Heart left ventricle (tissue), 16 donors: Measurements from ENCODE around the gene KLRG1. TPM values are rescaled to one million over a fixed set of nuclear protein-coding genes. Genes with fewer than 3 reads are reported as not detected.

ENCODE experiments used
- ATAC-seq, 4 donors: fragments of 200-7000 bp; cut with Tn5 transposase; one replicate each; pipeline ENCODE4 v1.9.1; 2020 to 2022; ENCODE audit warnings: moderate library complexity in 4 of 4, mild to moderate bottlenecking in 3 of 4, moderate number of reproducible peaks in 1 of 4
- DNase-seq, 5 donors: peaks; one replicate each; pipeline ENCODE4 v3.0.0-alpha.2; 2020
- H3K27ac ChIP-seq, 12 donors: fragments of 200-600 bp; sonication (generic) in 4 of 12; one replicate each; pipeline versions ENCODE4 v1.5.0 to v1.8.0; 2016 to 2022; ENCODE audit warnings: mild to moderate bottlenecking in 2 of 12
- H3K27me3 ChIP-seq, 9 donors: fragments of 200-600 bp; sonication (generic) in 2 of 9; one replicate each; pipeline versions ENCODE4 v1.5.1 to v1.8.0; 2016 to 2022; ENCODE audit warnings: mild to moderate bottlenecking in 3 of 9
- H3K36me3 ChIP-seq, 9 donors: fragments of 200-600 bp; sonication (generic) in 2 of 9; one replicate each; pipeline versions ENCODE4 v1.5.0 to v1.8.0; 2018 to 2022; ENCODE audit warnings: mild to moderate bottlenecking in 2 of 9
- H3K4me1 ChIP-seq, 12 donors: fragments of 200-600 bp; sonication (generic) in 4 of 12; one replicate each; pipeline versions ENCODE4 v1.5.0 to v1.8.0; 2016 to 2022; ENCODE audit warnings: mild to moderate bottlenecking in 3 of 12
- H3K4me3 ChIP-seq, 12 donors: fragments of 200-600 bp; sonication (generic) in 4 of 12; one replicate each; pipeline versions ENCODE4 v1.5.0 to v1.8.0; 2017 to 2022; ENCODE audit warnings: mild to moderate bottlenecking in 9 of 12, moderate library complexity in 4 of 12
- H3K9me3 ChIP-seq, 12 donors: fragments of 200-600 bp; sonication (generic) in 4 of 12; one replicate each; pipeline versions ENCODE4 v1.5.0 to v1.8.0; 2016 to 2022; ENCODE audit warnings: mild to moderate bottlenecking in 1 of 12
- POLR2A ChIP-seq, 2 donors: fragments of 450-650 bp; IDR thresholded peaks; one replicate each; pipeline ENCODE4 v1.6.1; 2017; ENCODE audit warnings: antibody characterized with exemption in 2 of 2, mild to moderate bottlenecking in 2 of 2, moderate library complexity in 2 of 2
- WGBS, 4 donors: extraction: QIAGEN DNeasy Blood & Tissue Kit in 2 of 4; methylation state at CpG; one replicate each; pipeline versions ENCODE4 v1.1.5 to v1.1.7; 2013 to 2018; 5-methylcytosine and 5-hydroxymethylcytosine counted together
- intact Hi-C, 10 donors: fragments of 100-400 bp; cut with DNase I; formaldehyde crosslinking; loops; one replicate each; pipeline versions ENCODE4 v1.11.1 to v1.14.2; 2022
- polyA plus RNA-seq, 2 donors: library from polyadenylated mRNA; stranded (reverse); fragments of 200-250 nt; gene quantifications; one replicate each; pipeline ENCODE4 v1.2.3, GENCODE V29; 2013
- total RNA-seq, 9 donors: library from RNA; depleted of rRNA in 2 of 9; stranded (reverse); fragments of >200 nt in 2 of 9; fragmentation: NEBNext Ultra II Directional in 3 of 9; extraction: Animal tissue kit (Norgen Biotek cat#: 25700) in 3 of 9; gene quantifications; one replicate each; pipeline versions ENCODE4 v1.1.0 to v1.2.4, GENCODE V29; 2016 to 2023
- TF ChIP-seq, protein P1 (sequence below), 12 donors: fragments of 200-600 bp; sonication (generic) in 4 of 12; IDR thresholded peaks; one replicate each; pipeline versions ENCODE4 v1.5.0 to v1.8.0; 2018 to 2022; ENCODE audit warnings: antibody characterized with exemption in 12 of 12, mild to moderate bottlenecking in 5 of 12
- donor health status: ischemic (EF 13 %, LVEDD 7.1; RV severe dilation, severe dysfunction).
- donor health status: healthy with polysubstance abuse.
- donor health status: DM: no; HTN: yes; CAD: no.
- donor health status: DM: no; HTN: no; CAD: no.
- donor health status: ischemic (EF 25% LVEDD 6.9; RV normal size, moderate dysfunction).
- donor health status: ischemic (EF 25% LVEDD 5.7; RV mildly dilated, moderate dysfunction).
- donor health status: healthy.
- donor health status: DM: yes; HTN: yes; CAD: no.
- donor health status: ischemic (EF 35%, LVEDD 5.7; RV mildly dilated, moderate dysfunction).
- donor health status: nonischemic (EF 11% LVEDD 7.7; RV severe dilation, severe dysfunction).
- donor health status: DM: yes; HTN: yes; CAD: no.
- donor health status: PGD.
- donor health status: ischemic (EF 29% LVEDD 5.4; RV normal size, mild dysfunction).
- donor health status: nonischemic (EF 23%, LVEDD 6.1; RV moderate dilation, normal function).

KLRG1 gene
- total and polyA plus RNA-seq, 11 donors = 2.6 to 9.1 (median 4.1) TPM; not detected in 1

DNA sequence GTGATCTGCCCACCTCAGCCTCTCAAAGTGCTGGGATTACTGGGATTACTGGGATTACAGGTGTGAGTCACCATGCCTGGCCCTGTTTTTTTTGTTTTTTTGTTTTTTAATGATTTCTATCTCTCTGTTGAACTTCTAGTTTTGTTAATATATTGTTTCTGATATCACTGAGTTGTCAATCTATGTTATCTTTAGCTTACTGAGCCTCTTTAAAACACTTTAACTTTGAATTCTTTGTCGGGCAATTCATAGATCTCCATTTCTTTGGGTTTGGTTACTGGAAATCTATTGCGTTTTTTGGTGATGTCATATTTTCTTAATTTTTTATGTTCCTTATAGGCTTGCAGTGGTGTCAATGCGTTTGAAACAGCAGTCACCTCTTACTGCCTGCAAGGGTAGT is 9.2 kb upstream of the KLRG1 start:
- no peak for DNase-seq
- Histone ChIP-seq H3K9me3 (peaks cover 0 to 46% (median 19%) of the 10 kb centered on the region in 12 donors), H3K27ac (no peak overlapping the region), H3K27me3 (no peaks in the 10 kb centered on the region), H3K36me3 (no peaks in the 10 kb centered on the region), H3K4me3 (no peak overlapping the region), H3K4me1 (peaks cover 0 to 4% (median 0%) of the 10 kb centered on the region in 12 donors)
- TF ChIP-seq, protein P1, sequence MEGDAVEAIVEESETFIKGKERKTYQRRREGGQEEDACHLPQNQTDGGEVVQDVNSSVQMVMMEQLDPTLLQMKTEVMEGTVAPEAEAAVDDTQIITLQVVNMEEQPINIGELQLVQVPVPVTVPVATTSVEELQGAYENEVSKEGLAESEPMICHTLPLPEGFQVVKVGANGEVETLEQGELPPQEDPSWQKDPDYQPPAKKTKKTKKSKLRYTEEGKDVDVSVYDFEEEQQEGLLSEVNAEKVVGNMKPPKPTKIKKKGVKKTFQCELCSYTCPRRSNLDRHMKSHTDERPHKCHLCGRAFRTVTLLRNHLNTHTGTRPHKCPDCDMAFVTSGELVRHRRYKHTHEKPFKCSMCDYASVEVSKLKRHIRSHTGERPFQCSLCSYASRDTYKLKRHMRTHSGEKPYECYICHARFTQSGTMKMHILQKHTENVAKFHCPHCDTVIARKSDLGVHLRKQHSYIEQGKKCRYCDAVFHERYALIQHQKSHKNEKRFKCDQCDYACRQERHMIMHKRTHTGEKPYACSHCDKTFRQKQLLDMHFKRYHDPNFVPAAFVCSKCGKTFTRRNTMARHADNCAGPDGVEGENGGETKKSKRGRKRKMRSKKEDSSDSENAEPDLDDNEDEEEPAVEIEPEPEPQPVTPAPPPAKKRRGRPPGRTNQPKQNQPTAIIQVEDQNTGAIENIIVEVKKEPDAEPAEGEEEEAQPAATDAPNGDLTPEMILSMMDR (IDR thresholded peaks at IDR 0.05) = no peak
- TF ChIP-seq POLR2A (IDR thresholded peaks at IDR 0.05) = no peak
- ATAC-seq = no peak
- intact Hi-C loops = no loop called here
- WGBS, 4 donors = 90 to 95% (median 93%) methylated on average over 3 of the region's 3 CpGs

DNA sequence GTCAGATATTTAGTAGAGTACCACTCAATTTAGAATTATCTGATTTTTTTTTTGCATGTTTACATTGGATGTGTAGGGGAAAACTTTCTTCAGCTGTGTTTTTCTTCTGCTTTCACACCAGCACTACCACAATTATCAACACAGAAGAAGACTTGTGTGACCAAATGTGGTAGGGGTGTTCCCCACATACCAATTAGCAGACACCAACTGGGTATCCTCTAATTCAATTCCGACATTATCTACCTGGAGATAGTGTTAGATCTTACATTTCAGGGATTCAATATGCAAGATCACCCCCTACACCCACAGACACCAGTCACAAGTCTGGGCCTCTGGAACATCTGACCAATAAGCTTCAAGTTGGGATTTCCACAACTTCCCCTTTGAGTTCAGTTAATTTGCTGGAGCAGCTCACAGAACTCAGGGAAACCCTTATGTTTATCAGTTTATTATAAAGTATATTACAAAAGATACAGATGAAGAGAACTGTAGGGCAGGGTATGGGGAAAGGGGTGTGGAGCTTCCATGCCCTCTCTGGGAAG is 4.1 kb upstream of the KLRG1 start:
- Histone ChIP-seq H3K4me3 (no peak overlapping the region), H3K36me3 (no peaks in the 10 kb centered on the region), H3K4me1 (peaks cover 0 to 34% (median 5%) of the 10 kb centered on the region in 12 donors), H3K27me3 (no peaks in the 10 kb centered on the region), H3K27ac (no peak overlapping the region), H3K9me3 (peaks cover 0 to 19% (median 6%) of the 10 kb centered on the region in 12 donors)
- DNase-seq = no peak
- 66 to 82% (median 77%) methylated on average over 1 of the region's 1 CpG for WGBS, 4 donors
- intact Hi-C loops = no loop called here
- no peak for ATAC-seq
- TF ChIP-seq, protein P1 (IDR thresholded peaks at IDR 0.05) = no peak
- no peak for TF ChIP-seq POLR2A (IDR thresholded peaks at IDR 0.05)

DNA sequence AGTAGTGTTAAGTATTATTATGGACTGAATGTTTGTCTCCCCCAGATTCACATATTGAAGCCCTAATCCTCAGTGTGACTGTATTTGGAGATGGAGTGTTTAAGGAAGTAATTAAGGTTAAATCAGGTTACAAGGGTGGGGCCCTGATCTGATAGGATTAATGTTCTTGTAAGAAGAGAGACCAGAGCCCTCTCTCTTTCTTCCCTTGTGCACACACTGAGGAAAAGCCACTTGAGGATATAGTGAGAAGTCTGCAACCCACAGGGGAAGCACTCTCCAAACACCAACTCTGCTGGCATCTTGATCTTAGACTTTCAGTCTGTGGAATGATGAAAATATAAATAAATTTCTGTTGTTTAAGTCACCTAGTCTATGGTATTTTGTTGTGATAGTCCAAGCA is 2.2 kb upstream of the KLRG1 start:
- peaks cover 0 to 48% (median 8%) of the 10 kb centered on the region in 12 donors for H3K4me1 ChIP-seq
- intact Hi-C loops = no loop called here

DNA sequence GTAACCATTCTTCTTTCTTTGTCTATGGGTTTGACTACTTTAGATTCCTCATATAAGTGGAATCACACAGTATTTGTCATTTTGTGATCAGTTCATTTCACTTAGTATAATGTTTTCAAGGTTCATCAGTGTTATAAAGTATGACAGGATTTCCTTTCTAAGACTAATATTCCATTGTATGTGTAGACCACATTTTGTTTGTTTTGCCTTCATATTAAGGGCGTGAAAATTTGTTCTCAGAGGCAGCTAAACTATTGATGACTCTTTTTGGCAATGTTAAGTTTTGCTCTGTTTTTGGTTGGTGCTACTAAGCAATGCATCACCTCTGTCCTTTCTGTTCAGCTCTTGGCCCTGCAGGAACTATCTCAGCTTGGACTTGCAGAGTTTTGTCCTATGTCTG is 1.7 kb upstream of the KLRG1 start:
- DNase-seq = no peak
- Histone ChIP-seq H3K27me3 (no peaks in the 10 kb centered on the region), H3K4me3 (no peak overlapping the region), H3K9me3 (peaks cover 0 to 4% (median 0%) of the 10 kb centered on the region in 12 donors), H3K27ac (peak overlapping the region in 2 of 12 donors; percentile 3 to 58), H3K4me1 (peaks cover 0 to 52% (median 9%) of the 10 kb centered on the region in 12 donors), H3K36me3 (no peaks in the 10 kb centered on the region)
- ATAC-seq = no peak
- intact Hi-C loops = no loop called here
- no peak for TF ChIP-seq POLR2A (IDR thresholded peaks at IDR 0.05)
- TF ChIP-seq, protein P1 (IDR thresholded peaks at IDR 0.05) = no peak
- WGBS, 4 donors = 63 to 72% (median 65%) methylated on average over 1 of the region's 1 CpG

More for the DNA sequence above, 2.2 kb upstream of the KLRG1 start:
- no peaks in the 10 kb centered on the region for H3K27me3 ChIP-seq
- H3K9me3 ChIP-seq = peaks cover 0 to 4% (median 0%) of the 10 kb centered on the region in 12 donors
- no peaks in the 10 kb centered on the region for H3K36me3 ChIP-seq
- DNase-seq (no peak), ATAC-seq (no peak)
- H3K4me3 ChIP-seq = no peak overlapping the region
- peak overlapping the region in 1 of 12 donors; percentile 58 for H3K27ac ChIP-seq
- TF ChIP-seq, protein P1 (IDR thresholded peaks at IDR 0.05) = no peak
- TF ChIP-seq POLR2A (IDR thresholded peaks at IDR 0.05) = no peak
